ENCODE data around the gene MAGI3.

DNA sequence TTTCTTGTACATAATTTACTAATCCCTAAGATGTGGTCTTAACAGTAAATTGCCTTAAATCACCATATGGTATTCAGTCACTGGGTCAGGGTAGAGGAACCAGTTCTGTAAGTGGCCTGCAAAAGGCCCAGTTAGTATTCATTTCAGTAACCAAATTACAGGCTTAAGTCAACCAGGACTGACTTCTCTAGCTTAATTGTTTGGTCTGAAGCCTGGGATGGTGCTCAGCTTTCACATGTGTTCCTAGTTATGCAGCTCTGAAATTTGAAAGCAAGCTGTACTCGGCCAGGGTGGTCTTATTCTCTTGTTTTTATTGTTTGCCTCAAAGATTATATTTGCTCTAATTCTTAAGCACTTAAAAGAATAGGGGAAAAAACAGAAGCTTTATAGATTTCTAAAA lies 144.6 kb downstream of the MAGI3 start:
- no peak for TF ChIP-seq POLR2A (IDR thresholded peaks at IDR 0.05; ENCODE audit: low read length)
- no peak for TF ChIP-seq GATA1 (IDR thresholded peaks at IDR 0.05; ENCODE audit: low read depth, low read length)

Data from erythroblast (primary cell).